Vagina (tissue), 2 donors: Measurements from ENCODE around the gene ELMO1. TPM values are rescaled to one million over a fixed set of nuclear protein-coding genes. Genes with fewer than 3 reads are reported as not detected.

Source experiments
- DNase-seq, 2 donors: peaks; one replicate each; pipeline ENCODE4 v3.0.0-alpha.2; 2017; ENCODE audit errors: extremely low spot score in 2 of 2
- H3K27ac ChIP-seq: fragments of 200-600 bp; sonication (generic); one replicate; pipeline ENCODE4 v1.5.1; 2019
- H3K27me3 ChIP-seq: fragments of 200-600 bp; sonication (generic); one replicate; pipeline ENCODE4 v1.5.1; 2019
- H3K36me3 ChIP-seq, 2 donors: fragments of 200-600 bp; sonication (generic); one replicate each; pipeline ENCODE4 v1.5.1; 2017 to 2019
- H3K4me1 ChIP-seq: fragments of 200-600 bp; sonication (generic); one replicate; pipeline ENCODE4 v1.5.1; 2019
- H3K4me3 ChIP-seq, 2 donors: fragments of 200-600 bp; sonication (generic); 1 replicate in 1 of 2; 2 replicates in 1 of 2; pipeline ENCODE4 v1.5.1; 2016 to 2019
- H3K9me3 ChIP-seq: fragments of 200-600 bp; sonication (generic); one replicate; pipeline ENCODE4 v1.5.1; 2019
- CTCF ChIP-seq, 3 experiments: fragments of 450-650 bp in 2 of 3; fragments of 200-600 bp in 1 of 3; sonication (generic) in 1 of 3; IDR thresholded peaks; one replicate each; pipeline ENCODE4 v1.5.1; 2017 to 2019; ENCODE audit warnings: antibody characterized with exemption in 3 of 3, mild to moderate bottlenecking in 2 of 3, moderate library complexity in 2 of 3
- POLR2A ChIP-seq, 2 donors: fragments of 450-650 bp; IDR thresholded peaks; one replicate each; pipeline ENCODE4 v1.6.1; 2017; ENCODE audit warnings: antibody characterized with exemption in 2 of 2, mild to moderate bottlenecking in 2 of 2, moderate library complexity in 2 of 2
- POLR2AphosphoS5 ChIP-seq, 2 donors: sonication (generic); formaldehyde crosslinking; IDR thresholded peaks; one replicate each; pipeline ENCODE4 v1.9.0; 2017; ENCODE audit warnings: antibody characterized with exemption in 2 of 2, mild to moderate bottlenecking in 2 of 2, low read depth in 1 of 2; ENCODE audit not compliant: insufficient read depth in 1 of 2
- intact Hi-C: fragments of 100-400 bp; cut with DNase I; formaldehyde crosslinking; loops from one replicate; pipeline ENCODE4 v1.15.1; 2023
- total RNA-seq: library from RNA; depleted of rRNA; stranded (reverse); fragments of >200 nt; gene quantifications from one replicate; pipeline ENCODE4 v1.2.3, GENCODE V29; 2016

Gene ELMO1
- total RNA-seq, 1 donor from 2014 or later: 74.4 TPM

GRCh38 chr7:37262181-37262580 lies 186.5 kb downstream of the ELMO1 start:
- Histone ChIP-seq H3K27me3 (no peaks in the 10 kb centered on the region), H3K4me3 (no peak overlapping the region), H3K36me3 (no peaks in the 10 kb centered on the region), H3K9me3 (no peaks in the 10 kb centered on the region), H3K4me1 (no peaks in the 10 kb centered on the region), H3K27ac (no peak overlapping the region)
- no peak for DNase-seq
- TF ChIP-seq POLR2A (IDR thresholded peaks at IDR 0.05) (no peak), POLR2AphosphoS5 (IDR thresholded peaks at IDR 0.05; ENCODE audit: insufficient read depth in 1 of 2, low read depth in 1 of 2) (no peak), CTCF (IDR thresholded peaks at IDR 0.05) (no peak)
- intact Hi-C loops: no loop called here

GRCh38 chr7:37259319-37259821 lies 189.3 kb downstream of the ELMO1 start:
- no peak for DNase-seq
- H3K36me3 ChIP-seq: no peaks in the 10 kb centered on the region
- H3K4me1 ChIP-seq: no peaks in the 10 kb centered on the region
- no peaks in the 10 kb centered on the region for H3K9me3 ChIP-seq
- intact Hi-C loops: no loop called here
- no peak overlapping the region for H3K27ac ChIP-seq
- H3K4me3 ChIP-seq: no peak overlapping the region
- H3K27me3 ChIP-seq: no peaks in the 10 kb centered on the region
- no peak for TF ChIP-seq POLR2A (IDR thresholded peaks at IDR 0.05)
- no peak for TF ChIP-seq POLR2AphosphoS5 (IDR thresholded peaks at IDR 0.05; ENCODE audit: insufficient read depth in 1 of 2, low read depth in 1 of 2)
- TF ChIP-seq CTCF (IDR thresholded peaks at IDR 0.05): no peak

GRCh38 chr7:37256631-37257030 lies 192.0 kb downstream of the ELMO1 start:
- no peaks in the 10 kb centered on the region for H3K27me3 ChIP-seq
- H3K4me3 ChIP-seq: no peak overlapping the region
- no peaks in the 10 kb centered on the region for H3K9me3 ChIP-seq
- H3K36me3 ChIP-seq: no peaks in the 10 kb centered on the region
- intact Hi-C loops: no loop called here
- no peak for DNase-seq
- no peaks in the 10 kb centered on the region for H3K4me1 ChIP-seq
- TF ChIP-seq CTCF (IDR thresholded peaks at IDR 0.05): no peak
- no peak for TF ChIP-seq POLR2A (IDR thresholded peaks at IDR 0.05)
- TF ChIP-seq POLR2AphosphoS5 (IDR thresholded peaks at IDR 0.05; ENCODE audit: insufficient read depth in 1 of 2, low read depth in 1 of 2): no peak
- no peak overlapping the region for H3K27ac ChIP-seq

- TF ChIP-seq CTCF (IDR thresholded peaks at IDR 0.05) (no peak), POLR2A (IDR thresholded peaks at IDR 0.05) (no peak), POLR2AphosphoS5 (IDR thresholded peaks at IDR 0.05; ENCODE audit: insufficient read depth in 1 of 2, low read depth in 1 of 2) (no peak)
- Histone ChIP-seq H3K27ac (no peak overlapping the region), H3K9me3 (no peaks in the 10 kb centered on the region), H3K36me3 (no peaks in the 10 kb centered on the region), H3K27me3 (no peaks in the 10 kb centered on the region), H3K4me1 (no peaks in the 10 kb centered on the region), H3K4me3 (no peak overlapping the region)
- intact Hi-C loops: no loop called here
- DNase-seq: no peak
Observed at GRCh38 chr7:37255327-37255944, 193.2 kb downstream of the ELMO1 start.

GRCh38 chr7:37251222-37251621 lies 197.4 kb downstream of the ELMO1 start:
- no peak for TF ChIP-seq POLR2A (IDR thresholded peaks at IDR 0.05)
- no peak for TF ChIP-seq POLR2AphosphoS5 (IDR thresholded peaks at IDR 0.05; ENCODE audit: insufficient read depth in 1 of 2, low read depth in 1 of 2)
- no peak for TF ChIP-seq CTCF (IDR thresholded peaks at IDR 0.05)
- no peaks in the 10 kb centered on the region for H3K36me3 ChIP-seq
- intact Hi-C loops: no loop called here
- DNase-seq: no peak
- peaks cover 24% of the 10 kb centered on the region for H3K4me1 ChIP-seq
- no peaks in the 10 kb centered on the region for H3K27me3 ChIP-seq
- H3K9me3 ChIP-seq: no peaks in the 10 kb centered on the region
- no peak overlapping the region for H3K27ac ChIP-seq
- H3K4me3 ChIP-seq: no peak overlapping the region
